Tibial artery (tissue), 4 donors: ENCODE measurements around the gene PNKP.
A peak's percentile ranks its signal among the peaks of the same experiment; 100 is the strongest.

Experiments
- DNase-seq, 2 donors: peaks; one replicate each; pipeline ENCODE4 v3.0.0-alpha.2; 2019
- H3K27ac ChIP-seq, 2 donors: fragments of 200-600 bp; sonication (generic) in 1 of 2; 1 replicate in 1 of 2; 2 replicates in 1 of 2; pipeline ENCODE4 v1.5.1; 2018 to 2019; ENCODE audit warnings: mild to moderate bottlenecking in 1 of 2
- H3K27me3 ChIP-seq, 2 donors: fragments of 200-600 bp; sonication (generic) in 1 of 2; one replicate each; pipeline versions ENCODE4 v1.5.1 to v1.6.0; 2016 to 2019
- H3K36me3 ChIP-seq, 3 donors: fragments of 200-600 bp; sonication (generic) in 2 of 3; one replicate each; pipeline ENCODE4 v1.5.1; 2016 to 2019; ENCODE audit warnings: mild to moderate bottlenecking in 2 of 3
- H3K4me1 ChIP-seq, 4 donors: fragments of 200-600 bp; sonication (generic) in 2 of 4; 1 replicate in 3 of 4; 2 replicates in 1 of 4; pipeline ENCODE4 v1.5.1; 2016 to 2019
- H3K4me3 ChIP-seq, 2 donors: fragments of 200-600 bp; sonication (generic) in 1 of 2; 1 replicate in 1 of 2; 2 replicates in 1 of 2; pipeline ENCODE4 v1.5.1; 2018 to 2019; ENCODE audit warnings: mild to moderate bottlenecking in 2 of 2
- H3K9me3 ChIP-seq, 3 donors: fragments of 200-600 bp; sonication (generic) in 1 of 3; one replicate each; pipeline ENCODE4 v1.5.1; 2016 to 2019
- intact Hi-C: fragments of 100-400 bp; cut with DNase I; formaldehyde crosslinking; loops from one replicate; pipeline ENCODE4 v1.15.0; 2023; ENCODE audit warnings: low total_unique reads
- TF ChIP-seq, protein P1 (sequence below), 2 experiments: fragments of 200-600 bp in 1 of 2; fragments of 450-650 bp in 1 of 2; IDR thresholded peaks; one replicate each; pipeline ENCODE4 v1.5.1; 2017 to 2019; ENCODE audit warnings: antibody characterized with exemption in 2 of 2, mild to moderate bottlenecking in 1 of 2, moderate library complexity in 1 of 2

Gene PNKP

GRCh38 chr19:49878744-49879070, 11.3 kb upstream of the PNKP start:
- no peak for DNase-seq
- TF ChIP-seq, protein P1, sequence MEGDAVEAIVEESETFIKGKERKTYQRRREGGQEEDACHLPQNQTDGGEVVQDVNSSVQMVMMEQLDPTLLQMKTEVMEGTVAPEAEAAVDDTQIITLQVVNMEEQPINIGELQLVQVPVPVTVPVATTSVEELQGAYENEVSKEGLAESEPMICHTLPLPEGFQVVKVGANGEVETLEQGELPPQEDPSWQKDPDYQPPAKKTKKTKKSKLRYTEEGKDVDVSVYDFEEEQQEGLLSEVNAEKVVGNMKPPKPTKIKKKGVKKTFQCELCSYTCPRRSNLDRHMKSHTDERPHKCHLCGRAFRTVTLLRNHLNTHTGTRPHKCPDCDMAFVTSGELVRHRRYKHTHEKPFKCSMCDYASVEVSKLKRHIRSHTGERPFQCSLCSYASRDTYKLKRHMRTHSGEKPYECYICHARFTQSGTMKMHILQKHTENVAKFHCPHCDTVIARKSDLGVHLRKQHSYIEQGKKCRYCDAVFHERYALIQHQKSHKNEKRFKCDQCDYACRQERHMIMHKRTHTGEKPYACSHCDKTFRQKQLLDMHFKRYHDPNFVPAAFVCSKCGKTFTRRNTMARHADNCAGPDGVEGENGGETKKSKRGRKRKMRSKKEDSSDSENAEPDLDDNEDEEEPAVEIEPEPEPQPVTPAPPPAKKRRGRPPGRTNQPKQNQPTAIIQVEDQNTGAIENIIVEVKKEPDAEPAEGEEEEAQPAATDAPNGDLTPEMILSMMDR (IDR thresholded peaks at IDR 0.05) = no peak
- no peaks in the 10 kb centered on the region for H3K9me3 ChIP-seq
- peak overlapping the region; percentile 100 for H3K27ac ChIP-seq
- H3K27me3 ChIP-seq = no peaks in the 10 kb centered on the region
- peaks cover 0 to 32% (median 27%) of the 10 kb centered on the region in 4 donors for H3K4me1 ChIP-seq
- peaks cover 47 to 60% (median 50%) of the 10 kb centered on the region in 3 donors for H3K36me3 ChIP-seq
- peak overlapping the region; percentile 90 to 97 for H3K4me3 ChIP-seq
- intact Hi-C loops = no loop called here

DNA sequence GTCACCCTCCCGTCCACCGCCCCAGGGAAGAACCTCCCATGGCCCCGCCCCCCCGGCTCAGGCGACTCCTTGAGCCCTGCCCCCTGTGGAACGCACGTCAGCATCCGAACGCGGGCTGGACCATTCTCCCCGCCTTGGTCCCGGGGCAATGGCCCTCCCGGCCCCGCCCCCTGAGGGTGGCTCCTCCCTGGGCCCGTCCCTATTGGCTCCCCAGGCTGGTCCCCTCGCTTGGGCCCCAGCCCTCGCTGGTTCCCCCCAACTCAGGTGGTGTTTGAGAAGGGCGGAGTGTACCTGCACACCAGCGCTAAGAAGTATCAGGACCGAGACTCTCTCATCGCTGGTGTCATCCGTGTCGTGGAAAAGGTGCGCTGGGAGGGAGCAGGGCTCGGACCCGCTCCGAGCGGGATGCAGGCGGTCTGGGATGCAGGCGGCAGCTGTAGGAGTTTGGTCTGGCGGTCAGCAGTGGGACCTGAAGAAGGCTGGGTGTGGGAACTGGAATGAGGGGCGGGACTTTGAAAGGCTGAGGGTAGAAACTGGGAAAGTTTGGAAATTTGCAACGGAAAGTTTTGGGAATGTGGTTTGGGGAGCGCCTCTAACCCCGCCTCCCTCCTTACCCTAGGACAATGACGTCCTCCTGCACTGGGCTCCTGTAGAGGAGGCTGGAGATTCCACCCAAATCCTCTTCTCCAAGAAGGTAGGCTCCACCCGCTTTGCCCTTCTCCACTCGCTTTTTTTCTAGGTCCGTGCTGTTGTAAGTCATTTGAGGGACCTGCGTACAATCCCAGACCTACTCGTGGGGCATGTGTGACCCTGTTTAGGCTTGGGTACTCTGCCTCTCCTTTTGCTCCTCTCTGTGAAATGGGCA, 10.7 kb upstream of the PNKP start:
- intact Hi-C loops = no loop called here
- peak; percentile 99 for DNase-seq
- TF ChIP-seq, protein P1 (IDR thresholded peaks at IDR 0.05) = no peak
- H3K36me3 ChIP-seq = peaks cover 41 to 58% (median 44%) of the 10 kb centered on the region in 3 donors
- H3K4me1 ChIP-seq = peaks cover 0 to 32% (median 27%) of the 10 kb centered on the region in 4 donors
- H3K27me3 ChIP-seq = no peaks in the 10 kb centered on the region
- peak overlapping the region; percentile 90 to 97 for H3K4me3 ChIP-seq
- peak overlapping the region; percentile 100 for H3K27ac ChIP-seq
- no peaks in the 10 kb centered on the region for H3K9me3 ChIP-seq

DNA sequence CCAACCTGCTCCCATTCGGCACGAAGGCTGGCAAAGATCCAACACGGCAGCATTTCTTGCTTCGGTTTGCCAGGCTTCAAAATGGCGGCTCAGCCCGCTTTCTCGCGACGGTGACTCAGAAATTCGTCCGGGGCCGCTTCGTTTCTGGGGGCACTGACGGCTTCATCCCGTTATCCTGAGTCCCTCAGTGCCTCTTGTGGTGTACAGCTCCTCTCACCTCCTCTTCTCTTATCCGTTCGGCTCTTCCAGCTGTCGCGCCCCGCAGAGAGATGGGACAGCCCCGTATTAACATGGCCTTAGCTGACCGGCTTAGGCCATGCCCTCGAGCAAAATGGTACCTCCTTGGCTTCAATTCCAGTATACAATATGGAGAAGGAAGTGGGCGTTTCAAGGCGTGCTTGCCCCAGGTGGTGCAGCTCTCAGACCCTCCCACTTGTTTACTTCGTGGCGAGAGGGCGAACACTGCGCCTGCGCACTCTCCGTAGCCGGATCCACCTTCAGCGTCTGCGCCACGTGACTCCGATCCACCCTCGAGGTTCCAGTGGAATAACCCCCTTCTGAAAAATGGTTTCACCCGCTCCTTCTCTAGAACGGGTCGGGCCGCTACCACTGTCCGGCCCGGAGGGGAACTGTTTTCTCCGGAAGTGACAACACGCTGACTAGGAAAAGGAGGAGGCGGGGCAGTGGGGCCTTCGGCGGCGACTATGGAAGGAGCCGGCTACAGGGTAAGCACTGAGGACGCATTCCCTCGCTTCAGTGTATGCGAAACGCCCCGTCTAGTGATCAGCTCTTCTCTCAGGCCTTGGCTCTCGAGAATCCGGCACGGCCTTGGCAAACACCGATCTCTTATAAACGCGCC, 9.9 kb upstream of the PNKP start, which contains the start of the genes AKT1S1 and TBC1D17:
TSS of gene AKT1S1 (minus strand) at position 336 of the 859 bp plus-strand sequence. CDS start 4,060 bp downstream, outside the sequence.
TSS of gene TBC1D17 (plus strand) at position 683 of the 859 bp plus-strand sequence. CDS start at position 705, 22 bp downstream.
- no peaks in the 10 kb centered on the region for H3K9me3 ChIP-seq
- peaks cover 0 to 32% (median 27%) of the 10 kb centered on the region in 4 donors for H3K4me1 ChIP-seq
- peak within 1 kb of the TSS; percentile 100 for H3K27ac ChIP-seq
- intact Hi-C loops = no loop called here
- TF ChIP-seq, protein P1 (IDR thresholded peaks at IDR 0.05) = no peak
- H3K4me3 ChIP-seq = peak within 1 kb of the TSS; percentile 90 to 97
- peaks cover 33 to 58% (median 35%) of the 10 kb centered on the region in 3 donors for H3K36me3 ChIP-seq
- DNase-seq = peak; percentile 99 to 100
- H3K27me3 ChIP-seq = no peaks in the 10 kb centered on the region

GRCh38 chr19:49876422-49877019, 9.1 kb upstream of the PNKP start:
- H3K36me3 ChIP-seq = peaks cover 25 to 57% (median 29%) of the 10 kb centered on the region in 3 donors
- intact Hi-C loops = no loop called here
- peak; percentile 98 to 99 for DNase-seq
- H3K27me3 ChIP-seq = no peaks in the 10 kb centered on the region
- no peaks in the 10 kb centered on the region for H3K9me3 ChIP-seq
- H3K4me3 ChIP-seq = peak overlapping the region; percentile 90 to 97
- TF ChIP-seq, protein P1 (IDR thresholded peaks at IDR 0.05) = no peak
- peaks cover 0 to 32% (median 27%) of the 10 kb centered on the region in 4 donors for H3K4me1 ChIP-seq
- peak overlapping the region; percentile 100 for H3K27ac ChIP-seq

DNA sequence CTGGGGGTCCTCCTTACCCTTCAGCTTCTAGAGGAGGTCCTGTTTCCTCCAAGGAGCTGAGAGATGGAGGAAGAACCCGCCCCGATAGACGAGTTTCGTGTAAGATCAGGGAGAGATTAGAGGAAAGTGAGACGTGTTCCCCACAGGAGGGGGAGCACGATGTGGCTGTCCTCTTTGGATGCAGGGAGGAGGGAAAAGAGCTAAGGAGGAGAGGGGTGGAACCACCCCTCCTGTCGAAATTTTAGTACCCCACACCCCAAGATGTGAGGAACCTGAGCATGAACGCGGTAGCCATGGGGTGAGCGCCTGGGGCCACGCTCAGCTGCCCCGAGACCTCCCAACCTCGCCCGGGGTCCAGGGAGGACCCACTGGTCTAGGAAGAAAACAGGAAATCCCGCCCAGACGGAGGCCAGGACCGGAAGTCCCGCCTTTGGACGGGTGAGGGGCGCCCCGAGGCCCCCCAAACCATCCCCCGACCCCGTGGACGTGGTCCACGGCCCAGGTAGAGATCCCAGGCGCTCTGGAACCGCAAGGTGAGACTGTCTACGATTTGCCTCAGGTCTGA, 8.6 kb upstream of the PNKP start:
- intact Hi-C loops = no loop called here
- Histone ChIP-seq H3K4me3 (peak overlapping the region; percentile 90 to 97), H3K27ac (peak overlapping the region; percentile 100), H3K9me3 (no peaks in the 10 kb centered on the region), H3K27me3 (no peaks in the 10 kb centered on the region), H3K4me1 (peaks cover 0 to 32% (median 27%) of the 10 kb centered on the region in 4 donors), H3K36me3 (peaks cover 20 to 57% (median 28%) of the 10 kb centered on the region in 3 donors)
- peak; percentile 63 to 86 for DNase-seq
- TF ChIP-seq, protein P1 (IDR thresholded peaks at IDR 0.05) = no peak
